H1 (cell line): Measurements from ENCODE around the gene TMEM18.

ENCODE experiments used
- HDAC6 ChIP-seq: IDR thresholded peaks from one replicate; pipeline ENCODE4 v1.7.1; 2012; ENCODE audit warnings: low read depth, mild to moderate bottlenecking, inconsistent platforms, low read length, moderate library complexity
- TF ChIP-seq, protein P1 (sequence below), 3 experiments: IDR thresholded peaks; 1 replicate in 2 of 3; 2 replicates in 1 of 3; pipeline versions ENCODE4 v1.5.1 to v1.6.1; 2011; ENCODE audit warnings: low read length in 3 of 3, mild to moderate bottlenecking in 3 of 3, inconsistent platforms in 2 of 3, low read depth in 1 of 3, moderate library complexity in 1 of 3; ENCODE audit not compliant: insufficient read depth in 1 of 3; ENCODE audit errors: control extremely low read depth in 1 of 3

DNA sequence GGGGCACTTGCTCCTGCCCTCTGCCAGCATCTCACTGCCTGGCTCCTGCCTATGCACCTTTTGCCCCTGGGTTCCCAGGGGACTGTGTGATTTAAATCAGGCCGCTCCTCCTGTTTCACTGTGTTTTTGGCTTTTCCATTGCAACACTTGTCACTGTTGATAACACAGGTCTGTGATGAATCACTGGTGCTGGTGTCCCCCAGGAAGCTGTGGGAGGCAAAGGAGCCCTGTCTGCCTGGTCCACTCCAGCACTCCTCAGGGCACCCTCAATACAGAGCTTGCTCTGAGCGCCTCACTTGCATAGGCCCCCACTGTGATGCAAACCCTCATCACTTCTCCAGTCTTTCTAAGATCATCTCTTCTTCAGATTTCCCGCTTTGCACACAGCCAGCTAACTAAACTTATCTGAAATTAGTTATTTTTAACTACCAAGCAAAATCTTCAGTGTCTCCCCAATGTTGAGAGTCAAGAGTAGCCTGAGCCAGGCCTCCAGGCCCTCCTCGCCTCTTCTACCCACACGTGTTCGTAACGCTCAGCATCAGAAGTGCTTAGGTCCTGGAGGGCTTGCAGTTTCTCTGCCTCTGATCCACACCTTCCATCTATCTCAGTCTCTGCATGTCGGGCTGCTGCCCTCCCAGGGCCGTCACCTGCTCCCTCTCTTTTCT is 2.8 kb downstream of the TMEM18 start:
- TF ChIP-seq, protein P1, sequence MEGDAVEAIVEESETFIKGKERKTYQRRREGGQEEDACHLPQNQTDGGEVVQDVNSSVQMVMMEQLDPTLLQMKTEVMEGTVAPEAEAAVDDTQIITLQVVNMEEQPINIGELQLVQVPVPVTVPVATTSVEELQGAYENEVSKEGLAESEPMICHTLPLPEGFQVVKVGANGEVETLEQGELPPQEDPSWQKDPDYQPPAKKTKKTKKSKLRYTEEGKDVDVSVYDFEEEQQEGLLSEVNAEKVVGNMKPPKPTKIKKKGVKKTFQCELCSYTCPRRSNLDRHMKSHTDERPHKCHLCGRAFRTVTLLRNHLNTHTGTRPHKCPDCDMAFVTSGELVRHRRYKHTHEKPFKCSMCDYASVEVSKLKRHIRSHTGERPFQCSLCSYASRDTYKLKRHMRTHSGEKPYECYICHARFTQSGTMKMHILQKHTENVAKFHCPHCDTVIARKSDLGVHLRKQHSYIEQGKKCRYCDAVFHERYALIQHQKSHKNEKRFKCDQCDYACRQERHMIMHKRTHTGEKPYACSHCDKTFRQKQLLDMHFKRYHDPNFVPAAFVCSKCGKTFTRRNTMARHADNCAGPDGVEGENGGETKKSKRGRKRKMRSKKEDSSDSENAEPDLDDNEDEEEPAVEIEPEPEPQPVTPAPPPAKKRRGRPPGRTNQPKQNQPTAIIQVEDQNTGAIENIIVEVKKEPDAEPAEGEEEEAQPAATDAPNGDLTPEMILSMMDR (IDR thresholded peaks at IDR 0.05; ENCODE audit: control extremely low read depth in 1 of 3, insufficient read depth in 1 of 3, low read depth in 1 of 3, low read length in 3 of 3) = no peak
- no peak for TF ChIP-seq HDAC6
